Anterior cingulate cortex (tissue), 58 donors: Measurements from ENCODE around the gene IGF1R.
A peak's percentile ranks its signal among the peaks of the same experiment; 100 is the strongest.

Experiments
- DNase-seq, 58 donors: peaks; one replicate each; lab custom pipeline; 2025; lab: John Stamatoyannopoulos, UW

IGF1R gene

DNA sequence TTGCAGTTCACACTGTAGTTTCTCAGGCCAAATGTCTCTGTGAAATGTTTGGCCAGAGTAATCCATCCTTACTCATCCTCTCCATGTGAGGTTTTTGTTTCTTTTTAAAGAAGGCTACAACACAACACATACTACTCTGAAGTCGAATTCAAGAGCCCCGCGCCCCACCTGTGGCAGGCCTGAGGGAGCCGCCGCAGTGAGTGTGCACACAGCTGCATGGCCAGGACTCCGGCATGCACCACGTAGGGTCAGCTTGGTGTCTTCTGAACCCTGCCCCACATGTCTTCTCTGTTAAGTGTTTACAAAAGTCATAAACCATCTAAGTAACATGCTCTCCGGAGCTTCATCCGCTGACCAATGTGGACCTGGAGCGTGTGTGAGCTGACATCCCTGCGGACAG lies 300.6 kb downstream of the IGF1R start:
- DNase-seq = no peak

DNA sequence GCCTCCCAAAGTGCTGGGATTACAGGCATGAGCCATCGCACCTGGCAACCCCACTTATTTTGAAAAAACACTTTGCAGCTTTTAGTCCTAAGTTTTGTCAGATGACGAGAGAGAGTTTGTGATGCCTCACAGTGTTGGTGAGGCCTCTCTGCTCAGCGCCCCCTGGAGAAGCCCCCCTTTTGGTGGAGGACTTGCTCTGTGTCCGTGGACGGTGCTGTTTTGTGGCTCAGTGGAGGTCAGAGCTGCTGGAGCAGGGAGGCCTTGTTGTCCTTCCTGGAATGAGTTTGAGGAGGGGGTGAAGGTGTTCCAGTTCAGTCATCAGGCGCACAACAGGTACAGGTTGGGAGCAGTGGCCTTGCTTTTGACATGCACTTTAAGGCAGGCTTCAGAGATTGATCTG lies 301.3 kb downstream of the IGF1R start:
- no peak for DNase-seq

DNA sequence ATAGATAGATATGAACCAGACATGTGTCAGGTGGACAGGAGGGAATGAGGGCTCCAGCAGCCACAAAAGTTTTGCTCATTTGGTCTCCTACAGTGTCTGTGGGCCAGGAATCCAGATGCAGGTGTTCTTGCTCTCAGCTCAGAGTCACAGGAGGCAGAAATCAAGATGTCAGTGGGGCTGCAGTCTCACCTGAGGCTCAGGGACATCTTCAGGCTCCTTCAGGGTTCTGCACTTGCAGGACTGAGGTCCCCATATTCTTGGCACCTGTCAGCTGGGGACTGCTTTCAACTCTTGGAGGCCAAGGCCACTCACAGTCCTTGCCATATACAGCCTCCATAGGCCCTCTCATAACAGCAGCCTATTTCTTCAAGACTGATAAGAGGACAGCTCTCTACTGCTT lies 301.9 kb downstream of the IGF1R start:
- no peak for DNase-seq

DNA sequence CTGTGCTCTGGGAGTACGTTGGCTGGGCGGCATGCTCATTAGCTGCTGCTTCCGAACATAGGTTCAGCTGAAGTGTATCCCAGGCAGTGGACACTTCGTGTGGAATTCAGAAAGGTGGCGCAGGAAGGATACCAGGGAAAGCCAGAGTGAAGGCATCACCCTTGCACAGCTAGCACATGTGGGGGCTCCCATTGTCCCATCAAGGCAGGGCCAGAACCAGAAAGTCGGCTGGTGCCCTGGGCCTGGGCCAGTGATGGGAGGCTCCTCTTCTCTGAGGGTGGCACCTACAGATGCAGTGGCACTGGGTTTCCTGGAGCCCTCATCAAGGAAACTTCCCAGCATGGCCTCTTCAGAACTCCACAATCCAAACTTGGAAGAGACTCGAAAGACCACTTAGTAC lies 302.7 kb downstream of the IGF1R start:
- no peak for DNase-seq

DNA sequence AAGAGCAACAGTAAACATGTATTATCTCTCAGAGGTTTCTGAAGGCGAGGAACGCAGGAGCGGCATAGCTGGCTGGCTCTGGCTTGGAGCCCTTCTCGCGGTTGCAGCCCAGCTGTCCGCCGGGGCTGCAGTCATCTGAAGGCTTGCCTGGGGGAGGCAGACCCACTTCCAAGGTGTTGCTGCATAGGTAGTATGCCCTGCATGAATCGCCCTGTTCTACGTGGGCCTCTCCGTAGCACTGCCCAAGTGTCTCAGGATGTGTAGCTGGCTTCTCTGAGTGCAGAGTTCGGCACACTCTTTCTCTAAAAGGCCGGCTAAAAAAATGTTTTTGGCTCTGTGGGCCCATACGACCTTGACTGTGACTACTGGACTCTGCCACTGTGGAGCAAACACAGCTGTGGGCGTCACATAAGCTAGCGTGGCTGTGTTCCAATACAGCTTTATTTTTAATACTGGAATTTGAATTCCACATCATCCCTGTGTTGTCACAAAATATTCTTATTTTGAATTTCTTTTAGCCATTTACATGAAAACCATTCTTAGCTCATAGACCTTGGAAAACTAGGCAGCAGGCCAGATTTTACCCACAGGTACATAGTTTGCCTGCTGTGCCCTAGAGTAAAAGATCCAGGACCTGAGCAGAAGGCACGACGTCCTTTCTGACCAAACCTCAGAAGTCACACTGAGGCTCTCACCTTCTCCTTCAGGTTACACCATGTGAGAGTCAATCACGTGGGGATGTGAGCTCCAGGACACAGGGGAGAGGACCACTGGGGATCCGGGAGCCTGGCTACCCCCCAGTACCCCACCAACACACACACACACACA lies 303.4 kb downstream of the IGF1R start:
- no peak for DNase-seq

DNA sequence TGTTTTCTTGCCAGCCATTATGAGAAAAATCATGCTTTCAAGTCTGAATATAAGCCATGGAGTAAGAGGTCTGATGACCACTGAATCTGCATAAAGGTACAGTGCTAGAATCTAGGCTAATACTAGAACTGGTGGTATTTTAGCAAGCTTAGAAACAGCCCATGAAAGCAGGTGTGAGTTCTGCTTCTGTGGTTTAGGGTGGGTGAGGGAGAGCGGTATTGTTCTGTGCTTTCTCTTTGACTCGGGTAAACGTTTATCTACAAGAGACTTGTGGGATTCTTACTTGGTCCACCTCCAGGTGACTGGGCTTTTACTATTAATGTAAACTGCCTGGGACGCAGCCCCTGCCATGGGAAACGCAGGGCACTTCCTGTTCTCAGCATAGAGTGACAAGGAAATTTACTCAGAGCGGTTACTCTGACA lies 304.1 kb downstream of the IGF1R start:
- DNase-seq = no peak

DNA sequence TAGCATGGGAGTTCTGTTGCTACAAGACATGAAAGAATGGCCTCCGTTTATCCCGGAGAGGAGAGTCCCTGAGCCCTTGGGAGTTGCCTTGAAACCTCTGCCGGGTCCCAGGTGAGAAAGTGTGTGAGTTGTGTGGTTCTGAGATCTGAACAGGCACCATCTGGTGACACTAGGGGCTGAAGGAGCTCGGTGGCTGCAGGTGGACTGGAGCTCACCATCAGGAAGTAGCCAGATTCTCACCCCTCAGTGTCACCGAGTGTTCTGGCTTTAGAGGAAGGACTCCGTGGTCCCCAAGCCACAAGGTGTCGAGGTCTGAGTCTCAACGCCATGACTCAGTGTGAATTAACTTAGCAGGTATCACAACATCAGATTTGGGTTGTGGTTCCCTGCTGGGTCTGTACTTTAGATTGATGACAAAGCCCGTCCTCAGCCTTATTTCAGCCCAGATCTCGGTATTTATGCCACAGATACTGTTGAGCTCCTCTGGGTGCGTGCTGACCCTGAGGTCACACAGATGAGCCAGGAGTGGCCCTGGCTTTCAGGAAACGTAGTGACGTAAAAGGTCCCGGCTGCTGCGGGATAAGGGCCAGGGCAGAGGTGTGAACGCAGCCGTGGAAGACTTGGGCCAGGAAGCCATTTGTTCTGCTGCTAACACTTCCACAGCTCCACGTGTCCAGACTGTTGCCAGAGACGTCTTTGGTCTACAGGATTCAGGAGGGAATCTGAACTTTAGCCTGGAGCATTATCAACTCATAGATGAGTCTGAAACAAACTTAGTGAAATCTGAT lies 304.9 kb downstream of the IGF1R start:
- no peak for DNase-seq

DNA sequence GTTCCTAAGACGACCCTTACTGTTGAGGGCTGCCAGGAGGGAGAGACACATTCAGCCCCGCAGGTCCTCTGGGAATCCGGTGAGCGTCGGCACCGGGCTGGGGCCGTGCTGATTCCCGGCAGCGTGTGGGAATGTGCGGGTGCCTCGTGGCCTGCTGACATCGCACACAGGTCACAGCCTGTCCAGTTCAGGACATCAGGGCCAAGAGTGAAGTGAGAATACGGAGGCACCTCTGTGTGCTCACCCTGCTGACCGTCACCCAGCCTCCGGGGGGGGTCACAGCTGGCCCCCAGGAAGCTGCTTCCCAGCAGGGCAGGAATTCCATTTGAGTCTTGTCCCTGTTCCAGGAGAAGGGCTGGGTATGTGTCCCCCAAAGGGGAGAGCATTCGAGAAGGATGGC lies 305.6 kb downstream of the IGF1R start:
- DNase-seq = peak in 3 of 58 donors; percentile 9 to 61 (median 42)

DNA sequence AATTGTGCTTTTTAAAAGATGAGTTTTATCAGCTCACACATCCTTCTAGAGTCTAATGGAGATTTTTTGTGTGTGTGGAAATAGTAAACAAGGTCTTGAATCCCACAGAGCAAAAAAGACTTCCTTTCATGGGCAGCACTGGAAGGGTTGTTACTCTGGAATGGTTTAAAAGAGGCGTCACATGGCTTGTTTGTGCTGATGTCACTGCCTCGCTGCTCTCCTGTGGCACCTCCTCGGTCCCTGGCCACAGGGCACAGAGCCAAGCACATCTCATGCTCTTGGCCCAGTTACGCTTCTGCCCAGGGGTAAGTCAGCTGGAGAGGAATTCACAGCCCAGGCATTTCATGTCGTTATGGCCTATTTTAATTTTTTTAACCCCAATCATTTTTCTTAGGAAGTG lies 306.1 kb downstream of the IGF1R start:
- peak in 52 of 58 donors; percentile 19 to 94 (median 66) for DNase-seq

DNA sequence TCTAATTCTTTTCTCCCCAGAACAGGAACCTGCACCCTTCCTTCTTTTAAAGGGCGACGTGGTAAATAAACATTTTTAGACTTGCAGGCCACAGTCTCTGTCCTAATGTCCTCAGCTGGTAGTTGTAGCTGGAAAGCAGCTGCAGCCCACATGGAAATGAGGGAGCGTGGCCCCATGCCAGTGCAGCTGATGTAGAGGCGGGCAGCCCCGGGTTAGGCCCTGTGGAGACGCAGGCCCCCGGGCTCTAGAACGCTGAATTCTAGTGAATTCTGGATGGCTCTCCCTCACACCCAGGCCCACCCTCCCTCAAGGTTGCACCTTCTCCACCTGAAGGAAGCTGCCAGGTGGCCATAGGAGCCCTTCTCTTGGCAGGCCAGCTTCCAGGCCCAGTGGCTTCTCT lies 307.0 kb downstream of the IGF1R start:
- DNase-seq = peak in 53 of 58 donors; percentile 22 to 90 (median 65)

DNA sequence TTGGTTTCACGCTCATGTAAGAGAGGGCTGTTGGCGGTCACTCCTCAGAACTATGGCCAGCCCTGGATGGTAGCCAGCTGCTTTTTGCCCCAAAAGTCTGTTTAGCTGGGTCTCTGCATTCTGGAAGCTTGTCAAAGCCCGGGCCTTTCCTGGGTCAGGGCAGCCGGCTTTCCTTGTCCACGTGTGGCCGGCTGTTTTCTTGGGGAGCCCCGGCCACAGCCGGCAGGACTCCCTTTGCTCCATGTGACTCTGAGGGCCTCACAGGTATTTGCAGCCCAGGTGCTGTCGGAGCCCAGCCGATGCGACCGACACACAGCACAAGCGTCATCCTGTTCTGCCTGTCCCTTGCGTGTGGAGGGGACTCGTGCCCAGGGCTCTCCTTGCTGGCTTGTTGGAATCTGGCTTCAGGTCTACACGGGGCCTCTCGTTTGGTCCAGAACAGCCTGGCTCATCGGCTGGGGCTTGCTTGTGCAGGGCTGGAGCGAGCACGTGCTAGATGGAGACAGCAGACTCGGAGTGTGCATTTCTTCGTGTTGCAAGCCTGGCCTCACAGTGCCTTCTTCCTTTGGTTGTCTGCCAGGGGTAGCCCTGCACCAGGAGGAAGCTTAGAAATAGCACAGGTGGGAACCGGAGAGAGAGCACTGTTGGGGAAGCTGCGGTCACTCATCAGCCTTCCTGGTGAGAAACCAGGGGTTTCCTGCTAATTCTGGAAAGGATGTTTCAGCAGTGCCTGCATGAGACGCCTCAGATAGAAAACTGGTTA lies 307.8 kb downstream of the IGF1R start:
- peak in 18 of 58 donors; percentile 7 to 60 (median 28) for DNase-seq

DNA sequence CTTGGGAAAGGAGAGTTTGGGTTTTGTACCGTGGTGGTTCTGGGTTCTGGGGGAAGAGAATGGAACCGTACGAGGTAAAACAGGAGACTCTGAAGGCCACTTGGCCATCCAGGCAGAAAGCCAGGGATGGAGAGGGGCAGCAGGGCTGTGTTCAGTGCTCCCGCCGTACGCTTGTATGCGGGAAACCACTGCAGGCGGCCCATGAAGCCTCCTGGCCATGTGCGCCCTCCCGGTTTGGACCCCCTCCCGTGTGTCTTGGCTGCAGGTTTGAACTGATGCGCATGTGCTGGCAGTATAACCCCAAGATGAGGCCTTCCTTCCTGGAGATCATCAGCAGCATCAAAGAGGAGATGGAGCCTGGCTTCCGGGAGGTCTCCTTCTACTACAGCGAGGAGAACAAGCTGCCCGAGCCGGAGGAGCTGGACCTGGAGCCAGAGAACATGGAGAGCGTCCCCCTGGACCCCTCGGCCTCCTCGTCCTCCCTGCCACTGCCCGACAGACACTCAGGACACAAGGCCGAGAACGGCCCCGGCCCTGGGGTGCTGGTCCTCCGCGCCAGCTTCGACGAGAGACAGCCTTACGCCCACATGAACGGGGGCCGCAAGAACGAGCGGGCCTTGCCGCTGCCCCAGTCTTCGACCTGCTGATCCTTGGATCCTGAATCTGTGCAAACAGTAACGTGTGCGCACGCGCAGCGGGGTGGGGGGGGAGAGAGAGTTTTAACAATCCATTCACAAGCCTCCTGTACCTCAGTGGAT lies 308.6 kb downstream of the IGF1R start:
- DNase-seq = no peak

DNA sequence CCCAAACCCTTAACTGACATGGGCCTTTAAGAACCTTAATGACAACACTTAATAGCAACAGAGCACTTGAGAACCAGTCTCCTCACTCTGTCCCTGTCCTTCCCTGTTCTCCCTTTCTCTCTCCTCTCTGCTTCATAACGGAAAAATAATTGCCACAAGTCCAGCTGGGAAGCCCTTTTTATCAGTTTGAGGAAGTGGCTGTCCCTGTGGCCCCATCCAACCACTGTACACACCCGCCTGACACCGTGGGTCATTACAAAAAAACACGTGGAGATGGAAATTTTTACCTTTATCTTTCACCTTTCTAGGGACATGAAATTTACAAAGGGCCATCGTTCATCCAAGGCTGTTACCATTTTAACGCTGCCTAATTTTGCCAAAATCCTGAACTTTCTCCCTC lies 309.3 kb downstream of the IGF1R start:
- DNase-seq = no peak

DNA sequence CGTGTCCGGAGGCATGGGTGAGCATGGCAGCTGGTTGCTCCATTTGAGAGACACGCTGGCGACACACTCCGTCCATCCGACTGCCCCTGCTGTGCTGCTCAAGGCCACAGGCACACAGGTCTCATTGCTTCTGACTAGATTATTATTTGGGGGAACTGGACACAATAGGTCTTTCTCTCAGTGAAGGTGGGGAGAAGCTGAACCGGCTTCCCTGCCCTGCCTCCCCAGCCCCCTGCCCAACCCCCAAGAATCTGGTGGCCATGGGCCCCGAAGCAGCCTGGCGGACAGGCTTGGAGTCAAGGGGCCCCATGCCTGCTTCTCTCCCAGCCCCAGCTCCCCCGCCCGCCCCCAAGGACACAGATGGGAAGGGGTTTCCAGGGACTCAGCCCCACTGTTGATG lies 309.7 kb downstream of the IGF1R start:
- DNase-seq = no peak

DNA sequence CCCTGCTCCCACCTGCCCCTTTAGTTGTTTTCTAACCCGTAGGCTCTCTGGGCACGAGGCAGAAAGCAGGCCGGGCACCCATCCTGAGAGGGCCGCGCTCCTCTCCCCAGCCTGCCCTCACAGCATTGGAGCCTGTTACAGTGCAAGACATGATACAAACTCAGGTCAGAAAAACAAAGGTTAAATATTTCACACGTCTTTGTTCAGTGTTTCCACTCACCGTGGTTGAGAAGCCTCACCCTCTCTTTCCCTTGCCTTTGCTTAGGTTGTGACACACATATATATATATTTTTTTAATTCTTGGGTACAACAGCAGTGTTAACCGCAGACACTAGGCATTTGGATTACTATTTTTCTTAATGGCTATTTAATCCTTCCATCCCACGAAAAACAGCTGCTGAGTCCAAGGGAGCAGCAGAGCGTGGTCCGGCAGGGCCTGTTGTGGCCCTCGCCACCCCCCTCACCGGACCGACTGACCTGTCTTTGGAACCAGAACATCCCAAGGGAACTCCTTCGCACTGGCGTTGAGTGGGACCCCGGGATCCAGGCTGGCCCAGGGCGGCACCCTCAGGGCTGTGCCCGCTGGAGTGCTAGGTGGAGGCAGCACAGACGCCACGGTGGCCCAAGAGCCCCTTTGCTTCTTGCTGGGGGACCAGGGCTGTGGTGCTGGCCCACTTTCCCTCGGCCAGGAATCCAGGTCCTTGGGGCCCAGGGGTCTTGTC lies 310.7 kb downstream of the IGF1R start:
- DNase-seq = no peak

DNA sequence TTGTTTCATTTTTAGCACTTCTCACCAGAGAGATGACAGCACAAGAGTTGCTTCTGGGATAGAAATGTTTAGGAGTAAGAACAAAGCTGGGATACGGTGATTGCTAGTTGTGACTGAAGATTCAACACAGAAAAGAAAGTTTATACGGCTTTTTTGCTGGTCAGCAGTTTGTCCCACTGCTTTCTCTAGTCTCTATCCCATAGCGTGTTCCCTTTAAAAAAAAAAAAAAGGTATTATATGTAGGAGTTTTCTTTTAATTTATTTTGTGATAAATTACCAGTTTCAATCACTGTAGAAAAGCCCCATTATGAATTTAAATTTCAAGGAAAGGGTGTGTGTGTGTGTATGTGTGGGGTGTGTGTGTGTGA lies 311.3 kb downstream of the IGF1R start:
- no peak for DNase-seq

DNA sequence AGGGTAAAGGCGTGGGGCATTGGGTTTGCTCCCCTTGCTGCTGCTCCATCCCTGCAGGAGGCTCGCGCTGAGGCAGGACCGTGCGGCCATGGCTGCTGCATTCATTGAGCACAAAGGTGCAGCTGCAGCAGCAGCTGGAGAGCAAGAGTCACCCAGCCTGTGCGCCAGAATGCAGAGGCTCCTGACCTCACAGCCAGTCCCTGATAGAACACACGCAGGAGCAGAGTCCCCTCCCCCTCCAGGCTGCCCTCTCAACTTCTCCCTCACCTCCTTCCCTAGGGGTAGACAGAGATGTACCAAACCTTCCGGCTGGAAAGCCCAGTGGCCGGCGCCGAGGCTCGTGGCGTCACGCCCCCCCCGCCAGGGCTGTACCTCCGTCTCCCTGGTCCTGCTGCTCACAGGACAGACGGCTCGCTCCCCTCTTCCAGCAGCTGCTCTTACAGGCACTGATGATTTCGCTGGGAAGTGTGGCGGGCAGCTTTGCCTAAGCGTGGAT lies 312.3 kb downstream of the IGF1R start:
- no peak for DNase-seq

DNA sequence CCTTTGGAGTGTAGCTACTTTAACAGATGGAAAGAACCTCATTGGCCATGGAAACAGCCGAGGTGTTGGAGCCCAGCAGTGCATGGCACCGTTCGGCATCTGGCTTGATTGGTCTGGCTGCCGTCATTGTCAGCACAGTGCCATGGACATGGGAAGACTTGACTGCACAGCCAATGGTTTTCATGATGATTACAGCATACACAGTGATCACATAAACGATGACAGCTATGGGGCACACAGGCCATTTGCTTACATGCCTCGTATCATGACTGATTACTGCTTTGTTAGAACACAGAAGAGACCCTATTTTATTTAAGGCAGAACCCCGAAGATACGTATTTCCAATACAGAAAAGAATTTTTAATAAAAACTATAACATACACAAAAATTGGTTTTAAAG lies 315.1 kb downstream of the IGF1R start:
- DNase-seq = no peak

DNA sequence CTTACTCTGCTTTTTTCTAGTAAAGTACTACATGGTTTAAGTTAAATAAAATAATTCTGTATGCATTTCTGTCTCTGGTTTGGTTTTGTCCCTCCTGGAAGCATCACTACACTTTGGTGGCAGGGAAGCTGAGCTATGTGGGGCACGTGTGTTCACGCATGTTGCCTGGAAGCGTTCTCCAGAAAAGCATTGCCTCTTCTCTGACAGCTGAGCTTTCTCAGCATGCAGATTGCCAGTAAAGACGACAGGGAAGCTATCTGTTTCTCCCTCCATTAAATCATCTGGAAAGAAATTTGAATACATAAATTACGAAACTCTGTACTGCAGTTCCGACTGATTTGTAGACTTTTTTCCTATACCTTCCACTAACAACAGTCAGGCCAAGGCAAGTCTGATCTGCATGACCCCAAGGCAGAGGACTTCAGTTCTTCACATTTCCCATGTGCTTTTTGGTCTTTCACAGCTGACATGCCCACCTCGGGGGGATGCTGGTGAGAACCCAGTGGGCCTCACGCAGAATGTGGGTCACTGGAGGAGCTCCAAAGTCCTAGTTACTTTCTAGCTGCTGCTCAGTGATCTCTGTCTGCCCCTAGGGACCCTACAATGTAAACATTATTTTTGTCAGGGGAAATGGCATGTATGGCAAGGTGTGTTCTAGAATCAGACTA lies 316.3 kb downstream of the IGF1R start:
- DNase-seq = no peak
